GM12872 (cell line): ENCODE results near the gene EXOC7.

Experiments
- CTCF ChIP-seq: IDR thresholded peaks from 3 replicates; pipeline ENCODE4 v1.5.1; 2011; ENCODE audit warnings: low read depth, mild to moderate bottlenecking, low read length, moderate library complexity; ENCODE audit not compliant: insufficient read depth

Gene EXOC7

DNA sequence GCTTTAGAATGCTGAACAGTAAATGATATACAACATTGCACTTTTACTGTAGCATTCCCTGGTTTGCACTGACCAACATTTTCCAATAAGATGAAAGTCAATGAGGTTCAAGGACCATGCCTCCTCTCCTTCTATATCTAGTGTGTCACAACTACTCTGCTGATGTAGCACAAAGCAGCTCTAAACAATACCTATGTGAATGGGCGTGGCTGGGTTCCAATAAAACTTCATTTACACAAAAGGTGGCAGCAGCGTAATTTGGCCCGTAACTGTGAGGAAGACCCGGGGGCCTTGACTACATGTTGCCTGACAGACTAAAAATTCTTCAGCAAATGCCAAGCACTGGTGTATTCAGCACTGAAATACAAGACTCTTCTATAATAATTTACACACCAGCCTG lies 37.8 kb downstream of the EXOC7 start:
- no peak for TF ChIP-seq CTCF

DNA sequence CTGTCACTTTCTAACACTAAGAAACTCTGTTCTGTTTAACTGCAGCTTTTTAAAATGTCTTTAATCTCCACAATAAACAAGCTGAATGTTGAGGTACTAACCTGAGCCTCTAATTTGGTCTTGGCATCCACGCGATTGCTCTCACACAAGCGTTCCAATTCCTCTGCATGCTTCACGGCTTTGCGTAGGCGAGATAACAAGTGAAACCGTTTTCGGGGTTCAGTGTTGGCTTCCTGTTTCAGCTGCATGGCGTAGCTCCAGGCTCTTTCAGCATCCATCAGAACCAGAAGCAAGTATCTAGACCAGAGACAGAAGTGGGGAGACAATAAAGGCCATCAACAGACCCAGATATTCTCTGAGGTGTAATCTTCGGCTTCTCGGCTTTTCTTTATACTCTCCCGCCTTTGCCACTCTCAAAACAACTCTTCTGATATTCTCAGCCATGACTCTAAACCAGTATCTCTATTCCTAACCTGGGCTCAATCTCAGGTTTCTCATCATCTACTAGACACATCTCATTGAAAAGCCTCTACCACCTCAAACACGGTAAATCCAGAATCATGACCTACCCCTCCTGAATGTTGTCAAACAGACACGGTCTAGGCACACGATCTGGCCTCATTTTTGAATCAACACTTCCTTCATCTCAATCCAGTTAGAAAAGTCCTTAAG lies 39.6 kb downstream of the EXOC7 start:
- TF ChIP-seq CTCF = no peak

DNA sequence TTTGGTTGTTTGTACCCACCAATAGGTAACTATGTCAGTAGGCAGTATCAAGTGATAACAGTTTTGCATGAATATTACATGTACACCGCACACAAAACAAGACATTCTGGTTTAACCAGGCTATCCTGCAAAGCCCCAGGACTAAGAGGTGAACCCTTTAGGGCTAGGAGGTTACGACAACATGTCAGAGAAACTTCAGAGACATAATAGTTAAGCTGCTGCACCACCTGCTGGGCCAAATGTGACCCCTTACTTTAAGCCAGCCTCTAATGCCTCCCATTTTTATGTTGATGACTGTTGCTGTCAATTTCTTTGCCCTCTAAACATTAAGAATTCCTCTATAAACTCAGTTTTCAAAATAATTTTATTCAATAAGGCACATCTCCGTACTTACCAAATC lies 46.7 kb downstream of the EXOC7 start:
- TF ChIP-seq CTCF = no peak

DNA sequence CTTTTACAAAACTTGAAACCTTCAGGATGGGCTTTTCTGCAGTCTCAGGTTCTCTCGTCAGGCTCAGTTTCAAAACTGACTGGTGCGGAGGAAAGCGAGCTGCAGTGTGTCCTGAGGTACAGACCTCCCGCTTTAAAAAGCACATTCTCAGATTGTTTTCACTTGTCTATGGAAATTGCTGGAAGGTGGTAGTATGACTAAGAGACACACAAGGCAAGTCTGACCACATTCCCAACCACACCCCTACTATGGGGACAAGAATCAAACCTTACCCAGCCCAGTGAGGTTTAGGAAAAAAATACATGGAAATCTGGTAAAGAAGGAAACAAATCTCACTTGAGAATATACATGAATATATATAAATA lies 49.5 kb downstream of the EXOC7 start:
- TF ChIP-seq CTCF = no peak

DNA sequence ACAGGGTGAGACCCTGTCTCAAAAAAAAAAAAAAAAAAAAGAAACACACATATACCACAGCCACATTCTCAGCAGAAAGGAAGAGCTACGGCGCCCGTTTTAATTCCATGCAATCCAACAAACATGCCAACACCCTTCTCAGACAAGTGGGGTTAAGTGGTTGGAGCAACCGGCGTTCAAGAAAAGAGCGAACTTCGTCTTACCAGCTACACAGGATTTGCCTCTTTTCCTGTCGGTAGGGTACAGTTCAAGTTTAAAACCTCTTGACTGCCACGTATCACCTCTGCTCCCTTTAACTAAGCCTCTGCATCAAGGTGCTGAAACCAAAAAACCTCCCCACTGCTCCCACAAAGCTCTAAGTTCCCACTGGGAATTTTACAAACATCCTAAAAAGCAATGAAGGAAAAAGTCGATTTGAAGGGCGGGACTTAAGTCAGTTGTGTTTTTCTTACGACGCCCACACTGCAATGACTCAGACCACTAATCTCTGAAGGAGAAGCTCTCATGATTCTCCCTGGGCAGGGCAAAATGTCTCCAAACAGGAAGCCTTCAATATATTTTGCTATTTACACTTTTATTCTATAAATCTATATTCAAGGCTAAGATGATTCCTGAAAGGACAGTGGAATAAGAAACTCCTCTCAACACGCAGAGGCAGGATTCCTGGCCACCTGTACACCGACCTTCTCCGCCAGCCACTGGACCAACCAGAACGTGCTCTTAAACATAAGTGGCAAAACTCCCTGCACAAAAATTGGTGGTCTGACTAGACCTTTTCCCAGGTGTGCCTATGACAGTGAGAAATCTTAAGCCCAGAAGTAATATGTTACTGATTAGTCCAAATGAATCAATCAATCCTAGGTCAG lies 50.1 kb downstream of the EXOC7 start:
- TF ChIP-seq CTCF = no peak

DNA sequence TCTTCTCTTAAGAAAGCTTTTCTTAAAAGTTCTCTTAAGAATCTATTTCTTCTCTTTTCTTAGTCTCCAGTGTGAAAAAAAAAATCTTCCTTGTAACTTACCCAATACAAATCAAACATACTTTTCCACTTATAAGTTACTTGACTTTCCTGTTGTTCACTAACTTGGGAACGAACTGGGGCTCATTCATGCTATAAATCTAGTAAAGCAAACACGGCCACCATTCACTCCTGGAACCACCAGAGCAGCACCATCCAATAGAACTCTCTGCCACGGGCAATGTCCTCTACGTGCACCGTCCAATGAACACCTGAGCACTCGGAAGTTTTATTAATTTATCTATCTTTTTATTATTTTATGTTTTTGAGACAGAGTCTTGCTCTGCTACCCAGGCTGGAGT lies 52.0 kb downstream of the EXOC7 start:
- no peak for TF ChIP-seq CTCF

GRCh38 chr17:76050538-76051467 lies 52.8 kb downstream of the EXOC7 start:
- no peak for TF ChIP-seq CTCF
